ENCODE measurements around the gene SEL1L2. TPM values are rescaled to one million over a fixed set of nuclear protein-coding genes. Genes with fewer than 3 reads are reported as not detected.

Gene SEL1L2
- total and polyA plus RNA-seq, 4 donors = not detected

- Histone ChIP-seq H3K9ac (ENCODE audit: insufficient read depth in 1 of 2, low read length in 2 of 2) (no peak overlapping the region), H3K27me3 (ENCODE audit: control insufficient read depth in 3 of 3, insufficient read depth in 3 of 3, low read length in 2 of 3) (no peaks in the 10 kb centered on the region), H3K27ac (ENCODE audit: low read depth in 1 of 2, low read length in 1 of 2) (no peak overlapping the region), H3K4me3 (no peak overlapping the region), H3K36me3 (ENCODE audit: control insufficient read depth in 4 of 4, insufficient read depth in 4 of 4, low read length in 4 of 4) (no peaks in the 10 kb centered on the region), H3K9me3 (ENCODE audit: control insufficient read depth in 4 of 4, insufficient read depth in 3 of 4, low read length in 3 of 4) (peaks cover 0 to 3% (median 0%) of the 10 kb centered on the region in 4 donors), H3K4me1 (ENCODE audit: control insufficient read depth in 5 of 5, insufficient read depth in 5 of 5, low read length in 5 of 5) (peaks cover 0 to 1% (median 0%) of the 10 kb centered on the region in 5 donors)
- no peak for TF ChIP-seq CTCF (IDR thresholded peaks at IDR 0.05; ENCODE audit: control extremely low read depth, extremely low read depth)
- 75 to 78% methylated on average over 5 of the region's 5 CpGs for WGBS, 2 donors
- DNase-seq (no peak), ATAC-seq (ENCODE audit: insufficient read depth, low FRiP score) (no peak)
Measured at GRCh38 chr20:13922241-13922640, 68.2 kb downstream of the SEL1L2 start.

GRCh38 chr20:13915284-13915683 is 75.1 kb downstream of the SEL1L2 start:
- ATAC-seq (ENCODE audit: insufficient read depth, low FRiP score) (no peak), DNase-seq (no peak)
- H3K9ac ChIP-seq (ENCODE audit: insufficient read depth in 1 of 2, low read length in 2 of 2) = no peak overlapping the region
- H3K9me3 ChIP-seq (ENCODE audit: control insufficient read depth in 4 of 4, insufficient read depth in 3 of 4, low read length in 3 of 4) = no peaks in the 10 kb centered on the region
- H3K4me3 ChIP-seq = no peak overlapping the region
- H3K27me3 ChIP-seq (ENCODE audit: control insufficient read depth in 3 of 3, insufficient read depth in 3 of 3, low read length in 2 of 3) = no peaks in the 10 kb centered on the region
- 67 to 75% methylated on average over 3 of the region's 3 CpGs for WGBS, 2 donors
- H3K4me1 ChIP-seq (ENCODE audit: control insufficient read depth in 5 of 5, insufficient read depth in 5 of 5, low read length in 5 of 5) = no peaks in the 10 kb centered on the region
- H3K36me3 ChIP-seq (ENCODE audit: control insufficient read depth in 4 of 4, insufficient read depth in 4 of 4, low read length in 4 of 4) = no peaks in the 10 kb centered on the region
- no peak overlapping the region for H3K27ac ChIP-seq (ENCODE audit: low read depth in 1 of 2, low read length in 1 of 2)
- no peak for TF ChIP-seq CTCF (IDR thresholded peaks at IDR 0.05; ENCODE audit: control extremely low read depth, extremely low read depth)

- ATAC-seq (ENCODE audit: insufficient read depth, low FRiP score) = no peak
- Histone ChIP-seq H3K27ac (ENCODE audit: low read depth in 1 of 2, low read length in 1 of 2) (no peak overlapping the region), H3K27me3 (ENCODE audit: control insufficient read depth in 3 of 3, insufficient read depth in 3 of 3, low read length in 2 of 3) (no peaks in the 10 kb centered on the region), H3K4me1 (ENCODE audit: control insufficient read depth in 5 of 5, insufficient read depth in 5 of 5, low read length in 5 of 5) (no peaks in the 10 kb centered on the region), H3K4me3 (no peak overlapping the region), H3K9ac (ENCODE audit: insufficient read depth in 1 of 2, low read length in 2 of 2) (no peak overlapping the region), H3K36me3 (ENCODE audit: control insufficient read depth in 4 of 4, insufficient read depth in 4 of 4, low read length in 4 of 4) (no peaks in the 10 kb centered on the region), H3K9me3 (ENCODE audit: control insufficient read depth in 4 of 4, insufficient read depth in 3 of 4, low read length in 3 of 4) (no peaks in the 10 kb centered on the region)
- TF ChIP-seq CTCF (IDR thresholded peaks at IDR 0.05; ENCODE audit: control extremely low read depth, extremely low read depth) = no peak
- DNase-seq = no peak
- WGBS, 2 donors = 80 to 84% methylated on average over 4 of the region's 4 CpGs
Measured at GRCh38 chr20:13913572-13913971, 76.8 kb downstream of the SEL1L2 start.

GRCh38 chr20:13913131-13913530 is 77.3 kb downstream of the SEL1L2 start:
- WGBS, 2 donors = 91 to 100% methylated on average over 1 of the region's 1 CpG

More at GRCh38 chr20:13913131-13913530, 77.3 kb downstream of the SEL1L2 start:
- no peaks in the 10 kb centered on the region for H3K9me3 ChIP-seq (ENCODE audit: control insufficient read depth in 4 of 4, insufficient read depth in 3 of 4, low read length in 3 of 4)
- no peak overlapping the region for H3K27ac ChIP-seq (ENCODE audit: low read depth in 1 of 2, low read length in 1 of 2)
- no peaks in the 10 kb centered on the region for H3K27me3 ChIP-seq (ENCODE audit: control insufficient read depth in 3 of 3, insufficient read depth in 3 of 3, low read length in 2 of 3)
- H3K9ac ChIP-seq (ENCODE audit: insufficient read depth in 1 of 2, low read length in 2 of 2) = no peak overlapping the region
- no peak for ATAC-seq (ENCODE audit: insufficient read depth, low FRiP score)
- DNase-seq = no peak
- H3K4me1 ChIP-seq (ENCODE audit: control insufficient read depth in 5 of 5, insufficient read depth in 5 of 5, low read length in 5 of 5) = no peaks in the 10 kb centered on the region
- H3K4me3 ChIP-seq = no peak overlapping the region
- H3K36me3 ChIP-seq (ENCODE audit: control insufficient read depth in 4 of 4, insufficient read depth in 4 of 4, low read length in 4 of 4) = no peaks in the 10 kb centered on the region
- no peak for TF ChIP-seq CTCF (IDR thresholded peaks at IDR 0.05; ENCODE audit: control extremely low read depth, extremely low read depth)
